Calu3 (cell line): Measurements from ENCODE around the gene APLNR. TPM values are rescaled to one million over a fixed set of nuclear protein-coding genes. Genes with fewer than 3 reads are reported as not detected.

Experiments
- BruUV-seq: library from RNA; stranded (reverse); fragments of 400-500 nt; replicated peaks from 2 replicates; lab custom pipeline; 2021; lab: Mats Ljungman, UMichigan
- CTCF ChIA-PET: fragments of 300-600 bp; sonication (Branson Sonifier 250); formaldehyde crosslinking; loops from one replicate; lab custom pipeline; 2022; ENCODE audit warnings: antibody characterized with exemption; lab: Charles Lee
- DNase-seq: peaks from one replicate; pipeline ENCODE4 v3.0.0; 2022
- H3K27ac Mint-ChIP-seq: one replicate; pipeline ENCODE4 v1.8.0; 2022; ENCODE audit warnings: mixed read lengths; ENCODE audit not compliant: unreplicated experiment
- H3K27me3 Mint-ChIP-seq: one replicate; pipeline ENCODE4 v1.8.0; 2022; ENCODE audit warnings: mixed read lengths; ENCODE audit not compliant: unreplicated experiment
- H3K36me3 Mint-ChIP-seq: one replicate; pipeline ENCODE4 v1.8.0; 2022; ENCODE audit warnings: mild to moderate bottlenecking, moderate library complexity, mixed read lengths; ENCODE audit not compliant: insufficient read depth, unreplicated experiment
- H3K4me1 Mint-ChIP-seq: one replicate; pipeline ENCODE4 v1.8.0; 2022; ENCODE audit warnings: mild to moderate bottlenecking, low read depth, mixed read lengths; ENCODE audit not compliant: unreplicated experiment
- H3K4me3 Mint-ChIP-seq: one replicate; pipeline ENCODE4 v1.8.0; 2022; ENCODE audit warnings: mild to moderate bottlenecking, low read depth, moderate library complexity, mixed read lengths; ENCODE audit not compliant: unreplicated experiment
- H3K9me3 Mint-ChIP-seq: one replicate; pipeline ENCODE4 v1.8.0; 2022; ENCODE audit warnings: low read depth, mixed read lengths; ENCODE audit not compliant: unreplicated experiment
- intact Hi-C: fragments of 100-400 bp; cut with micrococcal nuclease; formaldehyde crosslinking; loops from one replicate; pipeline ENCODE4 v1.10.0; 2022; ENCODE audit not compliant: unreplicated experiment
- total RNA-seq: library from RNA; stranded (reverse); gene quantifications from 2 replicates; pipeline ENCODE4 v1.2.3, GENCODE V29; 2022
- TF ChIP-seq, protein P1 (sequence below): fragments of 200-600 bp; IDR thresholded peaks from one replicate; pipeline ENCODE4 v1.8.0; 2022; ENCODE audit warnings: antibody characterized with exemption; ENCODE audit not compliant: unreplicated experiment

The APLNR gene
- total RNA-seq, 1 experiment from 2014 or later, result not detected

DNA sequence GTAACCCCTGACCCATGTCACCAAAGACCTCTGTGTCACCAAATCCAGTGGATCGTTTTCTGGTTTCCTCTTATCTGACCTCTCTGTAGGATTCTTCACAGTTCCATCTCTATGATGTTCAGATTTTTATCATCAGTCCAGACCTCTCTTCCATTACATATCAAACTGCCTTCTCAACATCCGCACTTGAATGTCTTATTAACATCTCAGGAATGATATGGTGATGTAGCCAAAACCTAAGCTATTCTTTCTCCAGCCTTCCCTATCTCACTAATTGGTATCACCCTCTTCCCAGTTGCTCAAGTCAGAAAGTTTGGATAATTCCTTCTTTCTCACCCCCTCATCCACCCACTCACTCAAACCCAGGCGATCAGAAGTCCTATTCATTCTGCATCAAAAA is 13.4 kb downstream of the APLNR start:
- CTCF ChIA-PET, result no interaction called here
- TF ChIP-seq, protein P1, sequence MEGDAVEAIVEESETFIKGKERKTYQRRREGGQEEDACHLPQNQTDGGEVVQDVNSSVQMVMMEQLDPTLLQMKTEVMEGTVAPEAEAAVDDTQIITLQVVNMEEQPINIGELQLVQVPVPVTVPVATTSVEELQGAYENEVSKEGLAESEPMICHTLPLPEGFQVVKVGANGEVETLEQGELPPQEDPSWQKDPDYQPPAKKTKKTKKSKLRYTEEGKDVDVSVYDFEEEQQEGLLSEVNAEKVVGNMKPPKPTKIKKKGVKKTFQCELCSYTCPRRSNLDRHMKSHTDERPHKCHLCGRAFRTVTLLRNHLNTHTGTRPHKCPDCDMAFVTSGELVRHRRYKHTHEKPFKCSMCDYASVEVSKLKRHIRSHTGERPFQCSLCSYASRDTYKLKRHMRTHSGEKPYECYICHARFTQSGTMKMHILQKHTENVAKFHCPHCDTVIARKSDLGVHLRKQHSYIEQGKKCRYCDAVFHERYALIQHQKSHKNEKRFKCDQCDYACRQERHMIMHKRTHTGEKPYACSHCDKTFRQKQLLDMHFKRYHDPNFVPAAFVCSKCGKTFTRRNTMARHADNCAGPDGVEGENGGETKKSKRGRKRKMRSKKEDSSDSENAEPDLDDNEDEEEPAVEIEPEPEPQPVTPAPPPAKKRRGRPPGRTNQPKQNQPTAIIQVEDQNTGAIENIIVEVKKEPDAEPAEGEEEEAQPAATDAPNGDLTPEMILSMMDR, result no peak
- intact Hi-C loops, result no loop called here
- no peak for DNase-seq
- H3K4me1 Mint-ChIP-seq, result no peaks in the 10 kb centered on the region
- no peak overlapping the region for H3K4me3 Mint-ChIP-seq
- no peaks in the 10 kb centered on the region for H3K27me3 Mint-ChIP-seq
- no peaks in the 10 kb centered on the region for H3K9me3 Mint-ChIP-seq
- BruUV-seq, result no TSS peak
- no peaks in the 10 kb centered on the region for H3K36me3 Mint-ChIP-seq
- H3K27ac Mint-ChIP-seq, result no peak overlapping the region

DNA sequence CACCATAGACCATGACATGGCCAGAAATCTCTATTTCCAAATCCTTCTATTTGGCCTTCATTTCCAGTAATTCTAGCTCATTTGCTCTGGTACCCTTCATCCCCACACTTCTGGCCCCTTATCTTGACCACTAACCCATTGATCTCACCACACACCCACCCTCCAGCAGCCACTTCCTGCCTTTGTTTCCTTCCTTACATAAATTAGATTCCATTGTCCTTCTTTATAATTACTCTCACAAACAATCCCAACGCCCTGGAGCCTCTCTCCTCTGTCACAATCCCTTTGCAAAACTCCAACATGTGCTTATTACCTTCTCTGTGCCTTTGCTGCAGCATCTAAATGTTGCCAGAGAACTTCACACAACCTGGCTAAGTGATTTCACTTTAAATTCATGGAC is 14.8 kb downstream of the APLNR start:
- Mint-ChIP-seq H3K9me3 (no peaks in the 10 kb centered on the region), H3K4me3 (no peak overlapping the region), H3K36me3 (no peaks in the 10 kb centered on the region), H3K4me1 (no peaks in the 10 kb centered on the region), H3K27me3 (no peaks in the 10 kb centered on the region), H3K27ac (no peak overlapping the region)
- BruUV-seq, result no TSS peak
- CTCF ChIA-PET, result no interaction called here
- TF ChIP-seq, protein P1, result no peak
- DNase-seq, result no peak
- intact Hi-C loops, result no loop called here

DNA sequence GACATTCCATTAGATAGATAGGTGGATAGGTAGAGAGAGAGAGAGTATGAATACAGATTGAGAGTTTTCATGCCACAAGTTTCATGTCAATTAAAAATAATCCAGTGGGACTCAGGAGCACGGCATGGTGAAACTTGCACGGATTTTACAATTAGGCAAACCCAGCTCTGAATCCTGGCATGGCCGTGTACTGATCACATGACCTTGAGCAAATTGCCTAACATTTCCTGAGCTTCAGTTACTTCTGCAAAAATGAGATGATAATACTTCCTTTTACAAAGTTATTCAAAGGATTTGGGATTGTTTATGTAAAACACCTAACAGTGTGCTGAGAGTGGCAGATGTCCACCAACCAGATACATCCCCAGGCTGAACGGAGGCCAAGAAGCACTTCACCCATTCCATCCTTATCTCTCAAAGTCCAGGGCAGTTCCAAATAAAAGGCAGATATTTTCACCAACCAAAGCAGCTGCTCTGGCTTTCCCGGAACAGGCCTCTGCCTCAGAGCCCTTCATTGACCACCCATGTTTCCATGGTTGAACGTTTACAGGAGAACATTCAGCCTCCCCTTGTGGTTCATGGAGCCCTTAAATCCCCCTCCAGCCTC is 17.9 kb downstream of the APLNR start:
- intact Hi-C loops, result no loop called here
- no peaks in the 10 kb centered on the region for H3K27me3 Mint-ChIP-seq
- no TSS peak for BruUV-seq
- CTCF ChIA-PET, result interaction anchor here (0.8 to 0.9 kb wide), 2 partner anchors 20 to 30 kb away, joined by 3 to 5 read pairs; no protein-coding TSS in a partner anchor
- no peaks in the 10 kb centered on the region for H3K9me3 Mint-ChIP-seq
- no peak for DNase-seq
- H3K36me3 Mint-ChIP-seq, result no peaks in the 10 kb centered on the region
- H3K4me3 Mint-ChIP-seq, result no peak overlapping the region
- H3K27ac Mint-ChIP-seq, result no peak overlapping the region
- TF ChIP-seq, protein P1, result no peak
- no peaks in the 10 kb centered on the region for H3K4me1 Mint-ChIP-seq

DNA sequence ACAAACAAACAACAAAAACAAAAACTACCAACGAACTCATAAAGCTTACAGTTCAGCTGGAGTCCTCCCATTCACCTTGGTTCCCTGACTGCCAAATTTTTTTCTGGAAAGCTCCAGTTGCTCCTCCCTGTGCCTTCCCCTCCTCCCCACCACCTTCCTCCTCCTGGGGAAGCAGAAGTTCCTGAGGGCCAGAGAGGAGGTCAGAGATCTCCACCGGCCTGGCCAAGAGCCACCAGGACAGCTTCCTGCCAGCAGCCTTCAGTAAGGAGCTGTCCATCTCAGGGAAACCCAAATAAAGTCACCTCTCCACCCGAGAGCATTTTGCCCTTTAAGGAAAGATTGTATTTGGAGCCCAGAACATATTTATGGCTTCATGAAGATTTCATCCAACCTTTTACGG is 20.0 kb downstream of the APLNR start:
- no peaks in the 10 kb centered on the region for H3K4me1 Mint-ChIP-seq
- CTCF ChIA-PET, result no interaction called here

More for the DNA sequence above, 20.0 kb downstream of the APLNR start:
- BruUV-seq, result no TSS peak
- Mint-ChIP-seq H3K9me3 (no peaks in the 10 kb centered on the region), H3K27ac (no peak overlapping the region), H3K36me3 (no peaks in the 10 kb centered on the region), H3K27me3 (no peaks in the 10 kb centered on the region), H3K4me3 (no peak overlapping the region)
- intact Hi-C loops, result no loop called here
- no peak for DNase-seq
- TF ChIP-seq, protein P1, result no peak
